Measurements from ENCODE around the gene CRYBB1.

The CRYBB1 gene

GRCh38 chr22:26564181-26564580, 53.6 kb downstream of the CRYBB1 start:
- no peak overlapping the region for H3K4me3 ChIP-seq (ENCODE audit: low read length)
- no peak for DNase-seq (ENCODE audit: low read depth, low spot score)

GRCh38 chr22:26563022-26563421, 54.8 kb downstream of the CRYBB1 start:
- H3K4me3 ChIP-seq (ENCODE audit: low read length): no peak overlapping the region
- DNase-seq (ENCODE audit: low read depth, low spot score): no peak

DNA sequence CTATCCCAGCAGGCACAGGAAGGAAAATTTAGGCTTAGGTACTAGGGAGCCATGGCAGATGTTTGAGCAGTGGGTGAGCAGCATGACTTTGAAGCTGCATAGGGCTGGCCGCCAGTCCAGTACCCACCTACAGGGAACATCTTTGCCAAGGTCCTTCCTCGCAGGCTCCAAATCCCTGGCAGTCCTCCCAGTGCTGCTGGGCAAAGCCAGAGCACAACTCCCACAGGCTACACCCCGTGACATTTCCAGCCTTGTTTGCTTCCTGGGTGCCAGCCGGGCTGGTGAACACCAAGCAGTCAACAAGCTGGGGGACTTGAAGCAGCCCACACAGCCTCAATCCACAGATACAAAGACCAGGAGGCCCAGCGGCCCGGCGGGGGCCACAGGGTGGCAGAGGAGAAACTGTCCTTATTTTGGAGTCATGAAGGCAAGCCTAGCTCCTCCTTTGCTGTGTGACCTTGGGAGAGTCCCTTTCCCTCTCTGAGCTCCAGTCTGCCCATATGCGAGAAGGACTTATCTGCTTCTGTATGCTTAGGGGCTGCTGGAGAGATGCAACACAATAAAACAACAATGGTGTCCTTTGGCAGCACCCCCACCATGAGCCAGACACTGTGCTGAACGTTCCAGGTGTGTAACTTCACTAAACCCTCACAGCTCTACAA, 55.9 kb downstream of the CRYBB1 start:
- no peak for DNase-seq (ENCODE audit: low read depth, low spot score)
- no peak overlapping the region for H3K4me3 ChIP-seq (ENCODE audit: low read length)

DNA sequence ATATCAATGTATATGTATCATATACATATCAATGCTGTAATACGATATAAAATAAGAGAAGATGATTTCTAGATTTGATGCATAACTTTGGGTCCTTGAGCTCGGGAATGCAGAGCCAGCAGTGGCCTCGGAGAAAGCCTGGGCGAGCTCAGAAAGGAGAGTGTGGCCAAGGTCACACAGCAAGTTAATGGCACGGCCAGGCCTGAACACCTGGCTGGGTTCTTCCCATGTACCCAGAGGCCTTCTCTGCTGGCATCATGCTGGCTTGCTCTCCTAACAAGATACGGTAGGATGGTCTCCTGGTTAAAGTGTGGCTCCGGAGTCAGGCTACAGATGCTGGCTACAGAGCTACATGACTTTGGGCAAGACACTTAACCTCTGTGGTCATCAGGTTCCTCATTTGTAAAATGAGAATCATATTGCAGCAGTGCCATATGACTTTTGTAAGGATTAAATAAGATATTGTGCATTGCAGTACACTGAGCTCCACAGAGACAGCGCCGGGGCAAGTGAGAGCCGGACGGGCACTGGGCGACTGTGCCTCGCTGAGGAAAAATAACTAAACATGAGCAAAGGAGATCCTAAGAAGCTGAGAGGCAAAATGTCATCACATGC, 57.8 kb downstream of the CRYBB1 start:
- no peak for DNase-seq (ENCODE audit: low read depth, low spot score)
- H3K4me3 ChIP-seq (ENCODE audit: low read length): no peak overlapping the region

DNA sequence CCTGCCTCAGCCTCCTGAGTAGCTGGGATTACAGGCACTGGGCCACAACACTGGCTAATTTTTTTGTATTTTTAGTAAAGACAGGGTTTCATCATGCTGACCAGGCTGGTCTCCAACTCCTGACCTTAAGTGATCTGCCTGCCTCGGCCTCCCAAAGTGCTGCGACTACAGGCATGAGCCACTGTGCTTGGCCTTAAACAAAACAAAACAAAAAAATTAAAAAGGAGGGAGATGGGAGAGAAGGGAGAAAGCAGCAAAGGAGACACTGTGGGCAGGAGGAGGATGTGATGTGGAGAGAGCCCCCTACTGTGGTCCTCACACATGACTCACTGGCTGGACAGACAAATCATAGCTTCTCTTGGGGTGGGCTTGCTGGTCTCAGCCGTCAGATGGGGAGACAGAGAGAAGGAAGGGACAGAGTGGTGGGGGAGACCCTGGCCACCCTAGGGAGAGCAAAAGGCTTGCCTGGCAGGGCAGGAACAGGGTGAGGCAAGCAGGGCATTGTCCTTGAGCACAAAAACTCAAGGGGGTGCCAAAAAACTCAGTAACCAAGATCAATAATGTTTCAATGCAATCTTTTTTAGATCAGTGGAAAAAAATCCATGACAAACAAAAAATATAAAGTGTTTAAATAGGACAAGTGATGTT, 59.5 kb downstream of the CRYBB1 start:
- H3K4me3 ChIP-seq (ENCODE audit: low read length): no peak overlapping the region
- no peak for DNase-seq (ENCODE audit: low read depth, low spot score)

DNA sequence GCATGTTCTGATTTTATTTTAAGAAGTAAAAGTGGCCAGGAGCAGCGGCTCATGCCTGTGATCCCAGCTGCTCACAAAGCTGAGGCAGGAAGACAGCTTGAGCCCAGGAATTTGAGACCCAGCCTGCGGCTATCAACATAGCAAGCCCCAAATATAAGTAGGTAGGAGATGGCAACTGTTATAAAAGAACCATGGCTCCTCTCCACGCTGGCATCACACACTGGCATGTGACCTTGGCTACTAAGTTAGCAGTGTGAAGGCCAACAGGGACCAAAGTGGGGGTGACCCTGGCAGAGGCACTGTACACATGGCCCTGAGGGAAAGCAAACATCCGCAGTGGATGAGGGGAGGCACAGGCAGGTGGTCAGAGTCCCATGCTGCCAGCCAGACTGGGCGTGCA, 60.9 kb downstream of the CRYBB1 start:
- H3K4me3 ChIP-seq (ENCODE audit: low read length): no peak overlapping the region
- no peak for DNase-seq (ENCODE audit: low read depth, low spot score)

DNA sequence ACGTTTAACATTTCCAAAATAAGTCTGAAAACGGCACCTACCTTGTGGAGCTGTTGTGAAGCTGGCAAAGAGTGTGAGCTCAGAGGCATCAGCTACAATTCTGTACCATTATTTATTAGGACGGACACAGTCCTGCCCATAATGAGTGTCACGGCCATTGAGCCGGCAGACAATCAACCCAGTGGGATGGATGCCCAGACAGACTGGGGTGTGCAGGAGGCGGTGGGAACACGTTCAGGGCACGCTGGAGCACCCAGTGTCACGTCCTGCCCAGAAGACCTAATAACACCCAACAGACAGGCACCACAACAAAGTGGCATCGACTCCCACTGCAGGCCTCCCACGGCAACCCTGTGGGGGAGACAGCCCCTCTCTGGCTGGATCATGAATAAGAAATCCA, 62.3 kb downstream of the CRYBB1 start:
- DNase-seq (ENCODE audit: low read depth, low spot score): no peak
- H3K4me3 ChIP-seq (ENCODE audit: low read length): no peak overlapping the region

DNA sequence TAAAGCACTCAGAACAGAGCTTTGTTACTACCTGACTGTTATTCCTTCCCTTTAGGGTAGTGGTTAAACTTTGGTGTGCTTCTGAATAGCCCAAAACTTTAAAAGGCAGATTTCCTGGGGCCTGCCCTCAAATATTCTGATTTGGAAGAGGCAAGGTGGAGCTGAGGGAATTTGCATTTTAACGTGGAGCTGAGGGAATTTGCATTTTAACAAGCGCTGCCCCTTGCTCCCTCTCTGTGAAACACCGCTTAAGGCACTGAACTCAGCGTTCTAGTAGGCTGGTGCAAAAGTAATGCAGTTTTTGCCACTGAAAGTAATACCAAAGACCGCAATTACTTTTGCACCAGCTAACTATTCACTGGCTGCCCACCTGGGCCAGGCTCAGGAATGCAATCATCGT, 62.9 kb downstream of the CRYBB1 start:
- no peak overlapping the region for H3K4me3 ChIP-seq (ENCODE audit: low read length)
- no peak for DNase-seq (ENCODE audit: low read depth, low spot score)

DNA sequence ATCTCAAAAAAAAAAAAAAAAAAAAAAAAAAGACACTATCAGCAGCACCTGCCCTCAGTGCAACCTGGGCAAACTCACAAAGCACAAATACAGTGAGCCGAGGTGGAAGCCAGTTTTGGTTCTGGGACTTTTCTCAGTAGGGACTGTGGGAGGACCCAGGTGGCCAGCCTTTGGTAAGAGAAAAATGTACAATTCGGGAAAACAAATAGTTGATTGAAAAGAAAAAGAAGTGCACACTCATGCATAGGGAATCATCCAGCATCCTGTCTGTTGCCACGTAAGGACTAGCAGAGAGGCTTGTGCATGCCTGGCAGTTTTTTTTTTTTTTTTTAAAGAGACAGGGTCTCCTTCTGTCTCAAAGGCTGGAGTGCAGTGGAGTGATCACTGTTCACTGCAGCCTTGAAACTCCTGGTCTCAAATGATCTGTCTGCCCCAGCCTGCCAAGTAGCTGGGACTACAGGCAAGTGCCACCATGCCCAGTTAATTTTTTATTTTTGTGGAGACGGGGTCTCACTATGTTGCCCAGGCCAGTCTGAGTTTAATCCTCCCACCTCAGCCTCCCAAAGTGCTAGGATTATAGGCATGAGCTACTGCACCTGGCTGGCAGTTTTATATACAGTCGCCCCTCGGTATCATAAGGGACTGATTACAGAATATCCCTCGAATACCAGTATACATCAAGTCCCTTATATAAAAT, 64.6 kb downstream of the CRYBB1 start:
- DNase-seq (ENCODE audit: low read depth, low spot score): peak; percentile 14
- H3K4me3 ChIP-seq (ENCODE audit: low read length): no peak overlapping the region

- DNase-seq (ENCODE audit: low read depth, low spot score): no peak
- no peak overlapping the region for H3K4me3 ChIP-seq (ENCODE audit: low read length)
Observed at GRCh38 chr22:26552466-26552865, 65.4 kb downstream of the CRYBB1 start.

DNA sequence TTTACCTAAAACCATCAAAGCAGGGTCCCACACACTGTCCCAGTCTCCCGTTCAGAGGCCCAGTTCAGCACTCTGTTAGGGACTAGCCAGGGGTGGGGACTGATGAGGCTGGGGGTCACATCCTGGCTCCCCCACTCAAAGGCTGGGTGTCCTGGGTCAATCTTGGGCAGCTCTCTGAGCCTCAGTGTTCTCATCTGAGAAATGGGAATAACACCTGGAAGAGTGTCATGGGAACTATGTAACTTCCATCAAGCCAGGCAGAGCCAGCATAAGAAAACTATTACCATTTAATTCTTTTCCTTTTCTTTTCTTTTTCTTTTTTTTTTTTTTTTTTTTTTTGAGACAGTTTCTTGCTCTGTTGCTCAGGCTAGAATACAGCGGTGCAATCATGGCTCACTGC, 66.3 kb downstream of the CRYBB1 start:
- no peak overlapping the region for H3K4me3 ChIP-seq (ENCODE audit: low read length)
- no peak for DNase-seq (ENCODE audit: low read depth, low spot score)

DNA sequence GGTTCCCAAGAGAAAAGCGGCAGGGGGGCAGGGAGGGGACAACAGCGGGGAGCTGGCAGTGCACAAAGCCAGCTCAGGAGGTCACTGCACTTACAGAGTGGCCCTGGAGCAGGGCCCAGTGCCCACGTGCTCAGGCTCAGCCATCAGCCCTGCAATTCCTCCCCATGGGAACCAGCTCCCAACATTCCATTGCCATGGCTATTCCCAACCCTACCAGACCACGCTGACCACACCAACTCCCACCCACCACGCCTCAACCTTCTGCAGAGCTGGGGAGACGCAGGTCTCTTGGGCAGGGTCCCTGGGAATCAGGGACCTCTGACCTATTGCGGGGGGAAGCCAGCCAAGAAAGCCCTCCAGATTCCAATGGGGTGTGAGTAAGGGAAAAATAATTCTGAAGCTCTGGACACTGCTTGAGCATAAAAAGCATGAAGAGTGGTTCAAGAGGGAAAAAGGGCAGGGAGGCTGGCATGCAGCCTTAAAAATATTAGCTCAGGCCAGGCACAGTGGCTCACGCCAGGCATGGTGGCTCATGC, 67.3 kb downstream of the CRYBB1 start:
- no peak overlapping the region for H3K4me3 ChIP-seq (ENCODE audit: low read length)
- DNase-seq (ENCODE audit: low read depth, low spot score): no peak

DNA sequence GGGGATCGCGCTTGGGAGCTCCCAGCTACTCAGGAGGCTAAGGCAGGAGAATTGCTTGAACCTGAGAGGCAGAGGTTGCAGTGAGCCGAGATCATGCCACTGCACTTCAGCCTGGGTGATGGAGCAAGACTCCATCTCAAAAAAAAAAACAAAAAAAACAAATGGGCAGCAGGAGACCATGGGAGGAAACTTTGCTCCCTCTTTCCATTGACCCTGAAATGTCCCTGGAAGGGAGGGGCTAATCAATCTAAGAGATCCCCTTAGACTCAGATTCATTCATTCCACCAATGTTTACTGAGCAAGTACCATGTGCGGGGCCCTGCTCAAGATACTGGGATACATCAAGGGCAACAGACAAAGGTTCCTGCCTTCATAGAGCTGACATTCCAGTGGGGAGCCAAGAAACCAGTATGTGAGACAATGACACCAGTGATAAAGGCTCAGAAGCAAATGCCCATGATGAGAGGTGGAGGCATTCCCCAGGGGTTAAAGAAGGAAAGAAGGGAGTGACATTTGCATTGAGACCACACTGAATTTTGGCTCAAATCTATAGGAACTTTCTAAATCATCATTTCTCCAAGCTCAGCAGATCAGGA, 67.8 kb downstream of the CRYBB1 start:
- no peak for DNase-seq (ENCODE audit: low read depth, low spot score)
- H3K4me3 ChIP-seq (ENCODE audit: low read length): no peak overlapping the region
